Measurements from ENCODE around the gene MAP4K5.

DNA sequence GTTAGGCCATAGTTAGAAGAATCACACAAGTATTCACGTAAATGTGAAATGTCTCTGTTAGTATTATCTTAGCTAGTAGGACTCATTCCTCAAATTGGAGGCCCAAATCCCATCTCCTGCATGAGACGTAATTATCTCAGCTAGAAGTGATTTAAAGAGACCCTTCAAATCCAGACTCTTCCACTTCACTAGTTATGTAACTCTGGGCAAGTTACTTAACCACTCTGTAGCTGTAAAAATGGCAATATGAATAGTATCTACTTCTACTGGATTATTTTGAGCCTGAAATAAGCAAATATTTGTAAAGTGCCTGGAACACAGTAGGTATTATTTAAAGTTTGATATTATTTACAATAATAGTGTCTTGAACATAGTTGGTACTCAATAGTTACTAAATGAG, 107.3 kb downstream of the MAP4K5 start:
- TF ChIP-seq, protein P1, sequence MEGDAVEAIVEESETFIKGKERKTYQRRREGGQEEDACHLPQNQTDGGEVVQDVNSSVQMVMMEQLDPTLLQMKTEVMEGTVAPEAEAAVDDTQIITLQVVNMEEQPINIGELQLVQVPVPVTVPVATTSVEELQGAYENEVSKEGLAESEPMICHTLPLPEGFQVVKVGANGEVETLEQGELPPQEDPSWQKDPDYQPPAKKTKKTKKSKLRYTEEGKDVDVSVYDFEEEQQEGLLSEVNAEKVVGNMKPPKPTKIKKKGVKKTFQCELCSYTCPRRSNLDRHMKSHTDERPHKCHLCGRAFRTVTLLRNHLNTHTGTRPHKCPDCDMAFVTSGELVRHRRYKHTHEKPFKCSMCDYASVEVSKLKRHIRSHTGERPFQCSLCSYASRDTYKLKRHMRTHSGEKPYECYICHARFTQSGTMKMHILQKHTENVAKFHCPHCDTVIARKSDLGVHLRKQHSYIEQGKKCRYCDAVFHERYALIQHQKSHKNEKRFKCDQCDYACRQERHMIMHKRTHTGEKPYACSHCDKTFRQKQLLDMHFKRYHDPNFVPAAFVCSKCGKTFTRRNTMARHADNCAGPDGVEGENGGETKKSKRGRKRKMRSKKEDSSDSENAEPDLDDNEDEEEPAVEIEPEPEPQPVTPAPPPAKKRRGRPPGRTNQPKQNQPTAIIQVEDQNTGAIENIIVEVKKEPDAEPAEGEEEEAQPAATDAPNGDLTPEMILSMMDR (IDR thresholded peaks at IDR 0.05) = no peak
- TF ChIP-seq, protein P2, sequence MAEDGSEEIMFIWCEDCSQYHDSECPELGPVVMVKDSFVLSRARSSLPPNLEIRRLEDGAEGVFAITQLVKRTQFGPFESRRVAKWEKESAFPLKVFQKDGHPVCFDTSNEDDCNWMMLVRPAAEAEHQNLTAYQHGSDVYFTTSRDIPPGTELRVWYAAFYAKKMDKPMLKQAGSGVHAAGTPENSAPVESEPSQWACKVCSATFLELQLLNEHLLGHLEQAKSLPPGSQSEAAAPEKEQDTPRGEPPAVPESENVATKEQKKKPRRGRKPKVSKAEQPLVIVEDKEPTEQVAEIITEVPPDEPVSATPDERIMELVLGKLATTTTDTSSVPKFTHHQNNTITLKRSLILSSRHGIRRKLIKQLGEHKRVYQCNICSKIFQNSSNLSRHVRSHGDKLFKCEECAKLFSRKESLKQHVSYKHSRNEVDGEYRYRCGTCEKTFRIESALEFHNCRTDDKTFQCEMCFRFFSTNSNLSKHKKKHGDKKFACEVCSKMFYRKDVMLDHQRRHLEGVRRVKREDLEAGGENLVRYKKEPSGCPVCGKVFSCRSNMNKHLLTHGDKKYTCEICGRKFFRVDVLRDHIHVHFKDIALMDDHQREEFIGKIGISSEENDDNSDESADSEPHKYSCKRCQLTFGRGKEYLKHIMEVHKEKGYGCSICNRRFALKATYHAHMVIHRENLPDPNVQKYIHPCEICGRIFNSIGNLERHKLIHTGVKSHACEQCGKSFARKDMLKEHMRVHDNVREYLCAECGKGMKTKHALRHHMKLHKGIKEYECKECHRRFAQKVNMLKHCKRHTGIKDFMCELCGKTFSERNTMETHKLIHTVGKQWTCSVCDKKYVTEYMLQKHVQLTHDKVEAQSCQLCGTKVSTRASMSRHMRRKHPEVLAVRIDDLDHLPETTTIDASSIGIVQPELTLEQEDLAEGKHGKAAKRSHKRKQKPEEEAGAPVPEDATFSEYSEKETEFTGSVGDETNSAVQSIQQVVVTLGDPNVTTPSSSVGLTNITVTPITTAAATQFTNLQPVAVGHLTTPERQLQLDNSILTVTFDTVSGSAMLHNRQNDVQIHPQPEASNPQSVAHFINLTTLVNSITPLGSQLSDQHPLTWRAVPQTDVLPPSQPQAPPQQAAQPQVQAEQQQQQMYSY (CRISPR knock-in tag; IDR thresholded peaks at IDR 0.05) = no peak
- no peak for TF ChIP-seq CREB1 (CRISPR knock-in tag; IDR thresholded peaks at IDR 0.05)
- no peak for TF ChIP-seq SP1 (CRISPR knock-in tag; conservative IDR thresholded peaks at IDR 0.05)
- TF ChIP-seq, protein P3, sequence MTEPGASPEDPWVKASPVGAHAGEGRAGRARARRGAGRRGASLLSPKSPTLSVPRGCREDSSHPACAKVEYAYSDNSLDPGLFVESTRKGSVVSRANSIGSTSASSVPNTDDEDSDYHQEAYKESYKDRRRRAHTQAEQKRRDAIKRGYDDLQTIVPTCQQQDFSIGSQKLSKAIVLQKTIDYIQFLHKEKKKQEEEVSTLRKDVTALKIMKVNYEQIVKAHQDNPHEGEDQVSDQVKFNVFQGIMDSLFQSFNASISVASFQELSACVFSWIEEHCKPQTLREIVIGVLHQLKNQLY (CRISPR knock-in tag; IDR thresholded peaks at IDR 0.05) = no peak
- no peak for TF ChIP-seq ZNF232 (CRISPR knock-in tag; IDR thresholded peaks at IDR 0.05)
- TF ChIP-seq ZNF263 (CRISPR knock-in tag; IDR thresholded peaks at IDR 0.05; ENCODE audit: low read depth) = no peak
